MCF 10A (cell line): Measurements from ENCODE around the gene MS4A6E. TPM values are rescaled to one million over a fixed set of nuclear protein-coding genes. Genes with fewer than 3 reads are reported as not detected.

Experiments used
- BruUV-seq: library from RNA; stranded (reverse); fragments of 400-500 nt; replicated peaks from 2 replicates; lab custom pipeline; 2021; lab: Mats Ljungman, UMichigan
- CTCF ChIA-PET: fragments of 300-600 bp; sonication (Branson Sonifier 250); formaldehyde crosslinking; extraction: SDS; loops from one replicate; lab custom pipeline; 2021; ENCODE audit warnings: antibody characterized with exemption, inconsistent platforms; lab: Yijun Ruan, JAX
- POLR2A ChIA-PET: fragments of 300-600, 350-650 bp; sonication (Branson Sonifier 250); formaldehyde crosslinking; extraction: SDS; loops from one replicate; lab custom pipeline; 2020; ENCODE audit warnings: antibody characterized with exemption, inconsistent platforms; lab: Yijun Ruan, JAX
- DNase-seq: peaks from one replicate; pipeline ENCODE4 v3.0.0-alpha.2; 2018; ENCODE audit not compliant: unreplicated experiment
- H3K27ac Mint-ChIP-seq: one replicate; pipeline ENCODE4 v1.8.0; 2022; ENCODE audit warnings: mild to moderate bottlenecking, low read depth, mixed read lengths; ENCODE audit not compliant: unreplicated experiment
- H3K27me3 Mint-ChIP-seq: one replicate; pipeline ENCODE4 v1.8.0; 2022; ENCODE audit warnings: mixed read lengths; ENCODE audit not compliant: insufficient read depth, unreplicated experiment
- H3K36me3 Mint-ChIP-seq: one replicate; pipeline ENCODE4 v1.8.0; 2022; ENCODE audit warnings: mild to moderate bottlenecking, moderate library complexity, mixed read lengths; ENCODE audit not compliant: insufficient read depth, unreplicated experiment
- H3K4me1 Mint-ChIP-seq: one replicate; pipeline ENCODE4 v1.8.0; 2022; ENCODE audit warnings: mixed read lengths; ENCODE audit not compliant: insufficient read depth, unreplicated experiment
- H3K4me3 Mint-ChIP-seq: one replicate; pipeline ENCODE4 v1.8.0; 2022; ENCODE audit warnings: mild to moderate bottlenecking, moderate library complexity, mixed read lengths; ENCODE audit not compliant: unreplicated experiment
- H3K9me3 Mint-ChIP-seq: one replicate; pipeline ENCODE4 v1.8.0; 2022; ENCODE audit warnings: mixed read lengths; ENCODE audit not compliant: unreplicated experiment
- intact Hi-C: fragments of 100-400 bp; cut with micrococcal nuclease; formaldehyde crosslinking; loops from 2 replicates; pipeline ENCODE4 v1.14.1; 2022
- total RNA-seq: library from RNA; stranded (reverse); gene quantifications from 2 replicates; pipeline ENCODE4 v1.2.3, GENCODE V29; 2022
- TF ChIP-seq, protein P1 (sequence below): fragments of 200-600 bp; IDR thresholded peaks from one replicate; pipeline ENCODE4 v1.8.0; 2022; ENCODE audit warnings: antibody characterized with exemption, mild to moderate bottlenecking; ENCODE audit not compliant: unreplicated experiment

MS4A6E gene
- total RNA-seq, 1 experiment from 2014 or later: not detected

DNA sequence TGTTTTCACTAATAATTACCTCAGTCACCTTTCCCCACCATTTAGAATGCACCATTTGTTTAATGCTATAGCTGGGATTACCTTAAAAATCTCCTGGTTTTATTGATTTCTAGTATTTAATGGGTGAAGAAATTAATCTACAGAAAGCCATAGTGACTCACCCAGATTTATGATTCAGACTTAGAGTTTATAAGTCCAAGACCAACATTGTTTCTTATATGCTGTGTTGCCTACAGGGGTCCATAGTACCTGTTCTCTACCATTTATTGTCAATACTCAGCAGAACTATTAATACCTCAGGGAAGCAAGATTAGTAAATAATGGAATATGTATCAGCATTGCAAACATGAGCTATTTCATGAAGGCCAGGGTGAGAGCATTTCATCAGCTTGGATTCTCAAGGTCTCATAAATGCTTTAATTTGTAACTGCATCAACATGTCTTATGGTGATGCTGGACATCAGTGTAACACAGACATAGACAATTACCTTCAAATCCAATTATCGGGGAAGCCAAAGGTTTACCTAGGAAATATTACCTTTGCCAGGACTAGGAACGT lies 43.3 kb downstream of the MS4A6E start:
- Mint-ChIP-seq H3K27me3 (peaks cover 9% of the 10 kb centered on the region), H3K4me1 (peaks cover 17% of the 10 kb centered on the region), H3K9me3 (no peaks in the 10 kb centered on the region), H3K36me3 (no peaks in the 10 kb centered on the region), H3K4me3 (peak overlapping the region; percentile 25), H3K27ac (peak overlapping the region; percentile 86)
- CTCF ChIA-PET: interaction anchor here (0.6 to 5.5 kb wide), 9 partner anchors 8 to 803 kb away, joined by 3 to 34 read pairs (median 3); no protein-coding TSS in a partner anchor
- no TSS peak for BruUV-seq
- intact Hi-C loops: no loop called here
- POLR2A ChIA-PET: interaction anchor here (0.6 to 1.3 kb wide), 6 partner anchors 14 to 544 kb away, joined by 3 to 5 read pairs (median 3); partner anchors contain the start of gene TMEM109
- DNase-seq: no peak
- TF ChIP-seq, protein P1, sequence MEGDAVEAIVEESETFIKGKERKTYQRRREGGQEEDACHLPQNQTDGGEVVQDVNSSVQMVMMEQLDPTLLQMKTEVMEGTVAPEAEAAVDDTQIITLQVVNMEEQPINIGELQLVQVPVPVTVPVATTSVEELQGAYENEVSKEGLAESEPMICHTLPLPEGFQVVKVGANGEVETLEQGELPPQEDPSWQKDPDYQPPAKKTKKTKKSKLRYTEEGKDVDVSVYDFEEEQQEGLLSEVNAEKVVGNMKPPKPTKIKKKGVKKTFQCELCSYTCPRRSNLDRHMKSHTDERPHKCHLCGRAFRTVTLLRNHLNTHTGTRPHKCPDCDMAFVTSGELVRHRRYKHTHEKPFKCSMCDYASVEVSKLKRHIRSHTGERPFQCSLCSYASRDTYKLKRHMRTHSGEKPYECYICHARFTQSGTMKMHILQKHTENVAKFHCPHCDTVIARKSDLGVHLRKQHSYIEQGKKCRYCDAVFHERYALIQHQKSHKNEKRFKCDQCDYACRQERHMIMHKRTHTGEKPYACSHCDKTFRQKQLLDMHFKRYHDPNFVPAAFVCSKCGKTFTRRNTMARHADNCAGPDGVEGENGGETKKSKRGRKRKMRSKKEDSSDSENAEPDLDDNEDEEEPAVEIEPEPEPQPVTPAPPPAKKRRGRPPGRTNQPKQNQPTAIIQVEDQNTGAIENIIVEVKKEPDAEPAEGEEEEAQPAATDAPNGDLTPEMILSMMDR: no peak

DNA sequence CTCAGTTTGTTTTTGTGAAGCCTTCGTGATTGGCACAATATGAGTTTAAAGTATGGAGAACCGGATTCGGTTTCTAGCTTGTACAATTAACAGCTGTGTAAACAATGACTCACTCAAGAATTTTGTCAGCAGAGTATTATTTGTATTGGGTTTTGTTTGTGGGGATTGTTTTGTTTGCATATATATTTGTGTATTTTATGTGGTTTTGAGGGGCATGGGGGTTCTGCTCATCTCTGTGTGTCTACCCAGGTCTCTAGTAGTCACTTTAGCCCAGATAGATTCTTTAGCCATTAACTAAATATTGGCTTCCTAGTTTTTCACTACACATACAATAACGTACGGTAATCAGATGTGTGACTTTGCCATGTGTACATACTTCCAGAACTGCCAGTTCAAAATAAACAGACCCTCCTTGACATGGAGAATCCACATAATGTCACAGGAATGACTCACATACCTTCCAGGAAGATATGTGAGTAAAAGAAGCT lies 43.8 kb downstream of the MS4A6E start:
- Mint-ChIP-seq H3K27me3 (peaks cover 6% of the 10 kb centered on the region), H3K4me3 (peak overlapping the region; percentile 25), H3K27ac (peak overlapping the region; percentile 86), H3K9me3 (no peaks in the 10 kb centered on the region), H3K4me1 (peaks cover 17% of the 10 kb centered on the region), H3K36me3 (no peaks in the 10 kb centered on the region)
- intact Hi-C loops: no loop called here
- POLR2A ChIA-PET: interaction anchor here (0.9 to 1.3 kb wide), 5 partner anchors 14 to 543 kb away, joined by 3 read pairs; partner anchors contain the start of gene TMEM109
- peak; percentile 49 for DNase-seq
- TF ChIP-seq, protein P1: no peak
- BruUV-seq: no TSS peak
- CTCF ChIA-PET: interaction anchor here (0.6 to 5.5 kb wide), 6 partner anchors 9 to 803 kb away, joined by 3 to 34 read pairs (median 3); no protein-coding TSS in a partner anchor

DNA sequence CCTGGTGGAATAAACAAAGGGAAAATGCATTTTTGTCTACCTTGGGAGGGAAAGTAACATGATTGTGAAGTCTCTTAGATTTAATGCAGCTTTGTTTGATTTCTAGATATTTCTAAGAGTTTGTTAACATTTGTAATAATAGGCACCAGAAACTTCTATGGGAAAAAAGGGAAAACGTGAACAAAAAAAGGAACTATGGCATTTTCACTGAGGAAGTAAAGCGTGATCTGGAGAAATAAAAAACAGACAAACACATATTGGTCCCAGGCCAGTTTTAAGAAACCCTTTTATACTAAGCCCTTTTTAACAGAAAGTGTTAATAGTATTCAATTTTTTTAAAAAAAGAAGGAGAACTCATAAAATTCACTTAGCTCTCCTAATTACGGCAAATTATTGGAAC lies 44.3 kb downstream of the MS4A6E start:
- Mint-ChIP-seq H3K36me3 (no peaks in the 10 kb centered on the region), H3K27me3 (peaks cover 6% of the 10 kb centered on the region), H3K9me3 (no peaks in the 10 kb centered on the region), H3K4me1 (peaks cover 17% of the 10 kb centered on the region), H3K27ac (peak overlapping the region; percentile 86), H3K4me3 (no peak overlapping the region)
- intact Hi-C loops: no loop called here
- DNase-seq: no peak
- CTCF ChIA-PET: interaction anchor here (0.6 to 5.5 kb wide), 3 partner anchors 221 to 543 kb away, joined by 3 to 34 read pairs (median 4); no protein-coding TSS in a partner anchor
- BruUV-seq: no TSS peak
- POLR2A ChIA-PET: interaction anchor here (0.9 to 1.3 kb wide), 4 partner anchors 13 to 542 kb away, joined by 3 read pairs; partner anchors contain the start of gene TMEM109
- TF ChIP-seq, protein P1: no peak

DNA sequence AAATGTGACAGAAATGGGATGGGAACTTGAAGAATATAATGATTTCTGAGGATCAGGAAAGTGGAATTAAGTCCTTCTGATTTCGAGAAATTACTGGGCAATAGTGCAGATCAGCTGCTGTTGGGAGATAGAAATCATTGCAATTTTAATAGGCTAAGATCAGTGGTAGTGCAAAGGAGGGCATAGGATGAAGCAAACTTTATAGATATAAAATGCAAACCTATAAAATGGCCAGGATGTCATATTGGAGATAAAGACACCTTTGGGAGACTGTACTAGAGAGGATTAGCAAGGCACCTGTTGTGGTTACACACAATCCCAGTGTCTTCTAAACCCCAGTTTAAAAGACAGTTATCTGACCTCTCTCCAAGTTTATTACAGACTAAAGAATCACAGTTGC lies 44.8 kb downstream of the MS4A6E start:
- no peak for DNase-seq
- BruUV-seq: no TSS peak
- TF ChIP-seq, protein P1: no peak
- Mint-ChIP-seq H3K9me3 (no peaks in the 10 kb centered on the region), H3K4me3 (no peak overlapping the region), H3K36me3 (no peaks in the 10 kb centered on the region), H3K4me1 (peaks cover 17% of the 10 kb centered on the region), H3K27me3 (peaks cover 6% of the 10 kb centered on the region), H3K27ac (no peak overlapping the region)
- POLR2A ChIA-PET: no interaction called here
- intact Hi-C loops: no loop called here
- CTCF ChIA-PET: interaction anchor here (1.0 to 1.3 kb wide), 3 partner anchors 8 to 247 kb away, joined by 3 to 5 read pairs (median 4); no protein-coding TSS in a partner anchor
